Brain microvascular endothelial cell (primary cell): ENCODE results near the gene AKAP10.

Experiments
- DNase-seq: peaks from one replicate; pipeline ENCODE4 v3.0.0-alpha.2; 2020
- H3K27ac ChIP-seq: fragments of 250-450 bp; sonication (Bioruptor Pico); 2 replicates; pipeline ENCODE4 v1.5.1; 2020; ENCODE audit warnings: mild to moderate bottlenecking, moderate library complexity
- H3K27me3 ChIP-seq: fragments of 250-450 bp; sonication (Bioruptor Pico); replicated peaks from 2 replicates; pipeline ENCODE4 v1.5.1; 2020; ENCODE audit warnings: mild to moderate bottlenecking
- H3K36me3 ChIP-seq: fragments of 250-450 bp; sonication (Bioruptor Pico); replicated peaks from 2 replicates; pipeline ENCODE4 v1.5.1; 2020; ENCODE audit warnings: mild to moderate bottlenecking
- H3K4me3 ChIP-seq: 2 replicates; pipeline ENCODE4 v1.5.1; 2011; ENCODE audit warnings: low read depth, mild to moderate bottlenecking, control low read depth, low read length, moderate library complexity
- in situ Hi-C: cut with HindIII; loops from 2 replicates; pipeline ENCODE4 v1.10.0; 2017; ENCODE audit warnings: low sequenced_read_pairs, low pct_ligation_motif_present
- TF ChIP-seq, protein P1 (sequence below): IDR thresholded peaks from 2 replicates; pipeline ENCODE4 v1.5.1; 2011; ENCODE audit warnings: low read depth, mild to moderate bottlenecking, moderate library complexity, low read length, control low read depth, inconsistent platforms; ENCODE audit errors: missing control alignments

Gene AKAP10

DNA sequence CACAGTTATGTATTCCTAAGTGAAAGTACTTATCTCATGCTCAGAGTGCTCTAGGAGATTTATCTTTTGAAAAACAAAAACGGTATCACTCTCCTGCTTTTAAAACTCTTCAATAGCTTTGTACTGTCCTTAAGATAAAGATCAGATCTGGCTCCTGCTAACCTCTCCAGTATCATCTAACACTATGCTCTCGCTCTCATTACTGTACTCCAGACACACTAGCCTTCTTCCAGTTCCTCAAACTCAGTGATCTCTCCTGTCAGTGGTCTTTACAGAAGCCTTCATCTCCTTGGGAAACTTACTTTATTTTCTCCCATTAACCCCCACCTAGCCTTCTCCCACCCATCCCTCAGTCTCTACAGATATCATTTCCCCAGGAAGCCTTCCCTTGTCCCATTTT is 120.0 kb downstream of the AKAP10 start:
- H3K27ac ChIP-seq, result no peak overlapping the region
- in situ Hi-C loops, result no loop called here
- TF ChIP-seq, protein P1, sequence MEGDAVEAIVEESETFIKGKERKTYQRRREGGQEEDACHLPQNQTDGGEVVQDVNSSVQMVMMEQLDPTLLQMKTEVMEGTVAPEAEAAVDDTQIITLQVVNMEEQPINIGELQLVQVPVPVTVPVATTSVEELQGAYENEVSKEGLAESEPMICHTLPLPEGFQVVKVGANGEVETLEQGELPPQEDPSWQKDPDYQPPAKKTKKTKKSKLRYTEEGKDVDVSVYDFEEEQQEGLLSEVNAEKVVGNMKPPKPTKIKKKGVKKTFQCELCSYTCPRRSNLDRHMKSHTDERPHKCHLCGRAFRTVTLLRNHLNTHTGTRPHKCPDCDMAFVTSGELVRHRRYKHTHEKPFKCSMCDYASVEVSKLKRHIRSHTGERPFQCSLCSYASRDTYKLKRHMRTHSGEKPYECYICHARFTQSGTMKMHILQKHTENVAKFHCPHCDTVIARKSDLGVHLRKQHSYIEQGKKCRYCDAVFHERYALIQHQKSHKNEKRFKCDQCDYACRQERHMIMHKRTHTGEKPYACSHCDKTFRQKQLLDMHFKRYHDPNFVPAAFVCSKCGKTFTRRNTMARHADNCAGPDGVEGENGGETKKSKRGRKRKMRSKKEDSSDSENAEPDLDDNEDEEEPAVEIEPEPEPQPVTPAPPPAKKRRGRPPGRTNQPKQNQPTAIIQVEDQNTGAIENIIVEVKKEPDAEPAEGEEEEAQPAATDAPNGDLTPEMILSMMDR, result no peak
- no peaks in the 10 kb centered on the region for H3K36me3 ChIP-seq
- DNase-seq, result no peak
- H3K27me3 ChIP-seq, result no peaks in the 10 kb centered on the region
- no peak overlapping the region for H3K4me3 ChIP-seq
